Measurements from ENCODE around the gene OR10T2. TPM values are rescaled to one million over a fixed set of nuclear protein-coding genes. Genes with fewer than 3 reads are reported as not detected.
A peak's percentile ranks its signal among the peaks of the same experiment; 100 is the strongest.
"Not testable (repeated sequence)": the region's sequence is repeated elsewhere in the genome, so short reads cannot be mapped to it uniquely, and the experiment has no call there.

Gene OR10T2
- total and polyA plus RNA-seq, 12 donors = not detected

DNA sequence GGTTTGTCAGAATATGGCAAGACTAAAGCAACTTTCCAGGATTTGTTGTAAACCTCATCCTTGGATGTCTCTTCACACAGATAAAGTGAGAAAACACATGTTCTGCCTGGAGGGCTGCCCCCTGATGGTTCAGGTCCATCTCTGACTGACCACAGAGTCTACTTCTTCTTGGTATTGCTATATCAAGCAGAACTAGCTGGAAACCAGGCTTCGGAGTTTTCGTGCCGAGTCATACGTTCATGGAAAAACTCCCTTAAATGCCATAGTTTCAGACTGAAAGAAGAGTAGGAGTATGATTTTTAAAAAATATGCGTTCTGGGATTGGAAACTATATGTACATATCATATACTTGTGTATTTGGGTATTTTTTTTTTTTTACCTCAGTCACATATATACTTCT lies 5.8 kb downstream of the OR10T2 start:
- H3K4me1 ChIP-seq = no peaks in the 10 kb centered on the region
- H3K36me3 ChIP-seq = no peaks in the 10 kb centered on the region
- H3K4me3 ChIP-seq = no peak overlapping the region
- H3K9me3 ChIP-seq = no peaks in the 10 kb centered on the region
- WGBS, 2 donors = 91 to 92% methylated on average over 5 of the region's 5 CpGs
- DNase-seq (no peak), ATAC-seq (no peak)
- TF ChIP-seq, protein P1, sequence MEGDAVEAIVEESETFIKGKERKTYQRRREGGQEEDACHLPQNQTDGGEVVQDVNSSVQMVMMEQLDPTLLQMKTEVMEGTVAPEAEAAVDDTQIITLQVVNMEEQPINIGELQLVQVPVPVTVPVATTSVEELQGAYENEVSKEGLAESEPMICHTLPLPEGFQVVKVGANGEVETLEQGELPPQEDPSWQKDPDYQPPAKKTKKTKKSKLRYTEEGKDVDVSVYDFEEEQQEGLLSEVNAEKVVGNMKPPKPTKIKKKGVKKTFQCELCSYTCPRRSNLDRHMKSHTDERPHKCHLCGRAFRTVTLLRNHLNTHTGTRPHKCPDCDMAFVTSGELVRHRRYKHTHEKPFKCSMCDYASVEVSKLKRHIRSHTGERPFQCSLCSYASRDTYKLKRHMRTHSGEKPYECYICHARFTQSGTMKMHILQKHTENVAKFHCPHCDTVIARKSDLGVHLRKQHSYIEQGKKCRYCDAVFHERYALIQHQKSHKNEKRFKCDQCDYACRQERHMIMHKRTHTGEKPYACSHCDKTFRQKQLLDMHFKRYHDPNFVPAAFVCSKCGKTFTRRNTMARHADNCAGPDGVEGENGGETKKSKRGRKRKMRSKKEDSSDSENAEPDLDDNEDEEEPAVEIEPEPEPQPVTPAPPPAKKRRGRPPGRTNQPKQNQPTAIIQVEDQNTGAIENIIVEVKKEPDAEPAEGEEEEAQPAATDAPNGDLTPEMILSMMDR (IDR thresholded peaks at IDR 0.05) = no peak
- H3K27me3 ChIP-seq = no peaks in the 10 kb centered on the region
- H3K27ac ChIP-seq = no peak overlapping the region
- intact Hi-C loops (cut with DNase I) = no loop called here

DNA sequence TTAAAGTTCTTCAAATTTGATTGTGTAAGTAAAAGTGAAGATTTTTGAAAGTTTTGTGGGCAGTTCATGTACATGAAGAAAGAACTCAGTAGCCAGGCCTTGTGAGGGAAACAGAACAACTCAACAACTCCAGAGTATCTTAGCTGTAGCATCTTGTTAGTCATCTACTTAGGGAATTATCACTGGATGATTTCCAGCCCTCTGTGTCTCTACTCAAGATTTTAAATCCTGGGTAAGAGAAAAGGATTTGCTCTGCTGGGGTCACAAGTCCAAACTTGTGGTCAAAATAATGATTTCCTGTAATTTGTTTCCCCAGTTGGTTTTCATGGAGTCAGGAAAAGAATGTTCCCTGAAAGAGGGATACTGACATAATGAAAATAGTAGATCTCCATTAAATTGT lies 8.2 kb downstream of the OR10T2 start:
- H3K27me3 ChIP-seq = no peaks in the 10 kb centered on the region
- TF ChIP-seq, protein P1 (IDR thresholded peaks at IDR 0.05) = no peak
- H3K36me3 ChIP-seq = no peaks in the 10 kb centered on the region
- H3K27ac ChIP-seq = no peak overlapping the region
- no peak for ATAC-seq
- no peak for DNase-seq
- no peaks in the 10 kb centered on the region for H3K4me1 ChIP-seq
- intact Hi-C loops (cut with DNase I) = no loop called here
- peaks cover 0 to 14% (median 0%) of the 10 kb centered on the region in 11 donors for H3K9me3 ChIP-seq
- H3K4me3 ChIP-seq = no peak overlapping the region

DNA sequence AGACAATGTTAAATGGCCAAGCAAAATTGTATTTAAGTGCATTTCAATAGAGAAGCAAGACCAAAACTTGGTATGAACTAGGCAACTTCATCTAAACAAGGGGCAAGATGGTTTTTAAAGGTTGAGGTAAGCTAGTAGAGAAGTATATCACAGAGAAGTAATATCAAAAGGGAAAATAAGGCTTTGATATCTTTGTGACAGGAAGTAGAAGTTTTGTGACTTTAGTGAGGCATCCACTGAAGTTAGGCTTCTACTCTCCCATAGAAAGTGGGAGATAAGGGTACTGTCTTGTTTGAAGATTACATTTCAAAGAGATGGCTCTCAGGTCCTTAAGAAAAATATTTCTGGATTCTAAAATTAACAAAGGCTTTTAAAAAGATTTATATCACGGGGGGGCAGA lies 8.9 kb downstream of the OR10T2 start:
- WGBS, 2 donors = 38 to 39% methylated on average over 1 of the region's 1 CpG
- Histone ChIP-seq H3K27ac (no peak overlapping the region), H3K4me3 (no peak overlapping the region), H3K4me1 (no peaks in the 10 kb centered on the region), H3K36me3 (no peaks in the 10 kb centered on the region), H3K9me3 (peaks cover 0 to 14% (median 0%) of the 10 kb centered on the region in 11 donors), H3K27me3 (no peaks in the 10 kb centered on the region)
- DNase-seq (no peak), ATAC-seq (no peak)
- TF ChIP-seq, protein P1 (IDR thresholded peaks at IDR 0.05) = no peak
- intact Hi-C loops (cut with DNase I) = no loop called here

DNA sequence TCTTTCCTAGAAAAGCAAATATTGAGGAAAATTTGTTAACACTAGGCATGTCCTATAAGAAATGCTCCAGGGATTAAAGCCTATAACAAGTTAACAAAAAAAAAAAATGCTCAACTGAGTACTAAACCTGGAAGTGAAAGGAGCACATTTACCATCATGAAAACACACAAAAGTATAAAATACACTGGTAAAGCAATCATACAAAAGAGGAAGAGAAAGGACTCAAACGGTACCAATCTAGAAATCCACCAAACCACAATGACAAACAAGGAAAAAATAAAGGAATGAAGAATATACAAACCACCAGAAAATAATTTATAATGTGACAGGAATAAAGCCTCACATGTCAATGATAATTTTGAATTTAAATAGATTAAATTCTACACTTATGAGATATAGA lies 24.4 kb downstream of the OR10T2 start:
- no peak for ATAC-seq
- no peak overlapping the region for H3K4me3 ChIP-seq
- intact Hi-C loops (cut with DNase I) = no loop called here
- WGBS, 2 donors = 73 to 87% methylated on average over 1 of the region's 1 CpG
- H3K4me1 ChIP-seq = no peaks in the 10 kb centered on the region
- no peak overlapping the region for H3K27ac ChIP-seq
- H3K36me3 ChIP-seq = no peaks in the 10 kb centered on the region
- TF ChIP-seq, protein P1 (IDR thresholded peaks at IDR 0.05) = no peak
- DNase-seq = no peak
- H3K9me3 ChIP-seq = peaks cover 0 to 28% (median 10%) of the 10 kb centered on the region in 11 donors
- peaks cover 0 to 2% (median 0%) of the 10 kb centered on the region in 7 donors for H3K27me3 ChIP-seq

DNA sequence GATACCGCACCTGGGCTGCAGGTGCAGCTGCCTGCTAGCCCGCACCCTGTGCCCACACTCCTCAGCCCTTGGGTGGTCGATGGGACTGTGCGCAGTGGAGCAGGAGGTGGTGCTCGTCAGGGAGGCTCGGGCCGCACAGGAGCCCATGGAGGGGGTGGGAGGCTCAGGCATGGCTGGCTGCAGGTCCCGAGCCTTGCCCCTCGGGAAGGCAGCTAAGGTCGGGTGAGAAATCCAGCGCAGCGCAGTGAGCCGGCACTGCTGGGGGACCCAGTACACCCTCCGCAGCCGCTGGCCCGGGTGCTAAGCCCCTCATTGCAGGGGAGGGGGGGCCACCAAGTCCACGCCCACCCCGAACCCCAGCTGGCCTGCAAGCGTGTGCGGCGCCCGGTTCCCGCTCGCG lies 25.2 kb downstream of the OR10T2 start:
- intact Hi-C loops (cut with DNase I); H3K4me3 ChIP-seq; H3K27me3 ChIP-seq; H3K36me3 ChIP-seq; ATAC-seq; H3K27ac ChIP-seq; H3K4me1 ChIP-seq: not testable (repeated sequence)
- peaks cover 0 to 28% (median 10%) of the 10 kb centered on the region in 11 donors for H3K9me3 ChIP-seq
- peak in 1 of 2 donors; percentile 6 for DNase-seq
- WGBS, 2 donors = 95% methylated on average over 25 of the region's 25 CpGs

All from heart right ventricle (tissue), 16 donors.